Spleen (tissue), 7 donors: ENCODE results near the gene CPT1B.

Source experiments
- POLR2AphosphoS5 ChIP-seq, 3 donors: sonication (generic); formaldehyde crosslinking; IDR thresholded peaks; one replicate each; pipeline ENCODE4 v1.5.1; 2017; ENCODE audit warnings: antibody characterized with exemption in 3 of 3
- TF ChIP-seq, protein P1 (sequence below), 11 experiments: fragments of 200-600 bp in 7 of 11; fragments of 450-650 bp in 4 of 11; sonication (generic) in 4 of 11; IDR thresholded peaks in 8 of 11; conservative IDR thresholded peaks in 3 of 11; 1 replicate in 7 of 11; 2 replicates in 4 of 11; pipeline versions ENCODE4 v1.4.0 to v1.8.0; 2016 to 2021; ENCODE audit warnings: antibody characterized with exemption in 11 of 11, inconsistent platforms in 4 of 11, mild to moderate bottlenecking in 1 of 11
- donor health status: DM: no; HTN: no; CAD: no; lungs with moderate emphysema.
- donor health status: DM: no; HTN: no; CAD: no.
- donor health status: DM: no; HTN: no; CAD: no.

- no peak for TF ChIP-seq POLR2AphosphoS5 (IDR thresholded peaks at IDR 0.05)
- TF ChIP-seq, protein P1, sequence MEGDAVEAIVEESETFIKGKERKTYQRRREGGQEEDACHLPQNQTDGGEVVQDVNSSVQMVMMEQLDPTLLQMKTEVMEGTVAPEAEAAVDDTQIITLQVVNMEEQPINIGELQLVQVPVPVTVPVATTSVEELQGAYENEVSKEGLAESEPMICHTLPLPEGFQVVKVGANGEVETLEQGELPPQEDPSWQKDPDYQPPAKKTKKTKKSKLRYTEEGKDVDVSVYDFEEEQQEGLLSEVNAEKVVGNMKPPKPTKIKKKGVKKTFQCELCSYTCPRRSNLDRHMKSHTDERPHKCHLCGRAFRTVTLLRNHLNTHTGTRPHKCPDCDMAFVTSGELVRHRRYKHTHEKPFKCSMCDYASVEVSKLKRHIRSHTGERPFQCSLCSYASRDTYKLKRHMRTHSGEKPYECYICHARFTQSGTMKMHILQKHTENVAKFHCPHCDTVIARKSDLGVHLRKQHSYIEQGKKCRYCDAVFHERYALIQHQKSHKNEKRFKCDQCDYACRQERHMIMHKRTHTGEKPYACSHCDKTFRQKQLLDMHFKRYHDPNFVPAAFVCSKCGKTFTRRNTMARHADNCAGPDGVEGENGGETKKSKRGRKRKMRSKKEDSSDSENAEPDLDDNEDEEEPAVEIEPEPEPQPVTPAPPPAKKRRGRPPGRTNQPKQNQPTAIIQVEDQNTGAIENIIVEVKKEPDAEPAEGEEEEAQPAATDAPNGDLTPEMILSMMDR (IDR thresholded peaks at IDR 0.05 in 8 of 11, conservative IDR thresholded peaks at IDR 0.05 in 3 of 11): no peak
These were observed 53.5 kb downstream of the CPT1B start for GRCh38 chr22:50524676-50525103.
